ENCODE data around the gene GALNT13.

The GALNT13 gene

DNA sequence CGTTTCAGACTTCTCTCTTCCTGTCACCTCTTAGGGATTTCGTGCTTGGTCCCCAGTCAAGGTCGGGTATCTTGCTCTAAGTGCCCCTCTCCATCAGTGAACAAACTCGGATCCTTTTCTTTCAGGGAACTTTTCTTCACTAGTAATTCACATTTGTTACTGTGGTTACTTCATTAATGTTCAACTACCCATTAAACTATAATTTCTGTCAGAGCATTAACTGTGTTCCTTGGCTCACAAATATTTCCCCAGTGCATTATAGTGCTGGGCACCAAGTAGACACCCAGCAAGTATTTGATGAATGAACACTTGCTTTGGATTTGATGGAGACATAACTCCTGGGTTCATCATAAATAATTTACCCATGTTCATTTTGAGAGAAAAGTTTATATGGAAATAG is 617.1 kb downstream of the GALNT13 start:
- TF ChIP-seq POLR2AphosphoS5 (IDR thresholded peaks at IDR 0.05; ENCODE audit: low read depth, low read length) (no peak), FOXP2 (optimal IDR thresholded peaks at IDR 0.05; ENCODE audit: borderline replicate concordance, extremely low read depth, extremely low read length, insufficient read depth) (no peak), TAF1 (IDR thresholded peaks at IDR 0.05; ENCODE audit: borderline replicate concordance, insufficient read depth, low read length) (no peak), SIN3A (IDR thresholded peaks at IDR 0.05; ENCODE audit: borderline replicate concordance, insufficient read depth, low read length) (no peak)
- TF ChIP-seq, protein P1, sequence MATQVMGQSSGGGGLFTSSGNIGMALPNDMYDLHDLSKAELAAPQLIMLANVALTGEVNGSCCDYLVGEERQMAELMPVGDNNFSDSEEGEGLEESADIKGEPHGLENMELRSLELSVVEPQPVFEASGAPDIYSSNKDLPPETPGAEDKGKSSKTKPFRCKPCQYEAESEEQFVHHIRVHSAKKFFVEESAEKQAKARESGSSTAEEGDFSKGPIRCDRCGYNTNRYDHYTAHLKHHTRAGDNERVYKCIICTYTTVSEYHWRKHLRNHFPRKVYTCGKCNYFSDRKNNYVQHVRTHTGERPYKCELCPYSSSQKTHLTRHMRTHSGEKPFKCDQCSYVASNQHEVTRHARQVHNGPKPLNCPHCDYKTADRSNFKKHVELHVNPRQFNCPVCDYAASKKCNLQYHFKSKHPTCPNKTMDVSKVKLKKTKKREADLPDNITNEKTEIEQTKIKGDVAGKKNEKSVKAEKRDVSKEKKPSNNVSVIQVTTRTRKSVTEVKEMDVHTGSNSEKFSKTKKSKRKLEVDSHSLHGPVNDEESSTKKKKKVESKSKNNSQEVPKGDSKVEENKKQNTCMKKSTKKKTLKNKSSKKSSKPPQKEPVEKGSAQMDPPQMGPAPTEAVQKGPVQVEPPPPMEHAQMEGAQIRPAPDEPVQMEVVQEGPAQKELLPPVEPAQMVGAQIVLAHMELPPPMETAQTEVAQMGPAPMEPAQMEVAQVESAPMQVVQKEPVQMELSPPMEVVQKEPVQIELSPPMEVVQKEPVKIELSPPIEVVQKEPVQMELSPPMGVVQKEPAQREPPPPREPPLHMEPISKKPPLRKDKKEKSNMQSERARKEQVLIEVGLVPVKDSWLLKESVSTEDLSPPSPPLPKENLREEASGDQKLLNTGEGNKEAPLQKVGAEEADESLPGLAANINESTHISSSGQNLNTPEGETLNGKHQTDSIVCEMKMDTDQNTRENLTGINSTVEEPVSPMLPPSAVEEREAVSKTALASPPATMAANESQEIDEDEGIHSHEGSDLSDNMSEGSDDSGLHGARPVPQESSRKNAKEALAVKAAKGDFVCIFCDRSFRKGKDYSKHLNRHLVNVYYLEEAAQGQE (IDR thresholded peaks at IDR 0.05; ENCODE audit: insufficient read depth in 1 of 2, low read depth in 2 of 2, low read length in 2 of 2): no peak

DNA sequence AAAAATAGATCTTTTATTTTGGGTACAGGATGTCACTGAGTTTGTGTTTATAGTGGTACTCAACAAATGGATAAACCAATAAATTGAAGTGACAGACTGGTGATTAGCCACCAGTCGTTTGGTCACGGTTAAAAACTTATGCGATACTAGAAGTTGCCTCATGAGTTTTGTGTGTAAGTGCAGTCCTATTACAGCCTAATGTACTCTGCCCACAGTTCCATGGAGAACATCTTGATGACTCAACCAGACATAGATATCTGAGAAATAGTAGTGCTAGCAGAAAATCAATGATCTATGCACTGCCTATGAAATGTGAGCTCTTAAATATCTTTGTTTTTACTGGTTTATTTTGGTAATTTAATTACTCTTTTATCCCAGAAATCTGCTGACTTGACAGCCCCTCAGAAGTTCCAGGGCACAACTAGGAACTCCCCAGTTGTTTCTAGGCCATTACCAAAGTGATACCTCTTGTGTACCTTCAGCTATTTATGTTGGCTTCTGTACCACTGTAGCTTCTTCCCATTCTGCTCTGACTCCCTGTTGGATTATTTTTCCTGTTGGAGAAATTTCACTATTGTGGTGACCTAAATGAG is 617.6 kb downstream of the GALNT13 start:
- no peak for TF ChIP-seq FOXP2 (optimal IDR thresholded peaks at IDR 0.05; ENCODE audit: borderline replicate concordance, extremely low read depth, extremely low read length, insufficient read depth)
- no peak for TF ChIP-seq SIN3A (IDR thresholded peaks at IDR 0.05; ENCODE audit: borderline replicate concordance, insufficient read depth, low read length)
- TF ChIP-seq TAF1 (IDR thresholded peaks at IDR 0.05; ENCODE audit: borderline replicate concordance, insufficient read depth, low read length): no peak
- no peak for TF ChIP-seq POLR2AphosphoS5 (IDR thresholded peaks at IDR 0.05; ENCODE audit: low read depth, low read length)
- TF ChIP-seq, protein P1 (IDR thresholded peaks at IDR 0.05; ENCODE audit: insufficient read depth in 1 of 2, low read depth in 2 of 2, low read length in 2 of 2): no peak

DNA sequence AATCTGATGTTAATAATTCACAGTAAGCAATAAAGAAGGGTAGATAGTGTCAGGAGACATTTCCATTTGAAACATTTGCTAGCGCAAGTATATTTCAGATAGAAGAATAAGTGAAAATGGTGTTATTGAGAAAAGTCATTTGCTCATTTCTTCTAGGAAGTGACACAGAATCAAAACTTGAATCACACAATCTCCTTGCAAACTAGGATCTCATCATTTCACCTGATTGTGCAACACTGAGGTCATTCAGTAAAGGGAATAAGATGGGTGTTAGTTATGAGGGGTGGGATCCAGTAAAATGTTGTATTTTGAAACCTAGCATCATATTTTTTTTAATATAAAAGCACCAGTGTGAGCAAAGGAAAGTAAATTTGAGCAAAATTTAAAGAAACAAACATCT is 618.8 kb downstream of the GALNT13 start:
- TF ChIP-seq POLR2AphosphoS5 (IDR thresholded peaks at IDR 0.05; ENCODE audit: low read depth, low read length): no peak
- TF ChIP-seq FOXP2 (optimal IDR thresholded peaks at IDR 0.05; ENCODE audit: borderline replicate concordance, extremely low read depth, extremely low read length, insufficient read depth): no peak
- no peak for TF ChIP-seq SIN3A (IDR thresholded peaks at IDR 0.05; ENCODE audit: borderline replicate concordance, insufficient read depth, low read length)
- TF ChIP-seq, protein P1 (IDR thresholded peaks at IDR 0.05; ENCODE audit: insufficient read depth in 1 of 2, low read depth in 2 of 2, low read length in 2 of 2): no peak

DNA sequence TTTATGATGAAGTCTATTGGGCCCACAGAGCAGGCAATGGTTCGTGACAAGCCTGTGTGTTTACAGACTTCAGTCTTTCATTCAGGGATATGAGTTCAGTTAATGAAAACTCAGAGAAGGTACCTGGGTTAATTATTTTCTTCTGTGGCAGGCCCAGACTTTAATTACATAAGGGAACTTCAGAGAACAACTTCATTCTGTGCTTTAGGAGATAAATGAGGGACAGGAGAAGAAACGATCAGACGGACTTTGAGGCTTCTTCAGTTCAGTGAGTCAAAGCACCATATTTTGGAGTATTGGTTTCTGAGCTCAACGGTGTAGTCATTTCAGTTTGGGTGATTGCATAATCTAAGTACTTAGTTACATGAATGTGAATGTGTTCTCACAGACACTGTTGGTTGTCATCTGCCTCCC is 623.7 kb downstream of the GALNT13 start:
- no peak for TF ChIP-seq POLR2AphosphoS5 (IDR thresholded peaks at IDR 0.05; ENCODE audit: low read depth, low read length)
- TF ChIP-seq, protein P1 (IDR thresholded peaks at IDR 0.05; ENCODE audit: insufficient read depth in 1 of 2, low read depth in 2 of 2, low read length in 2 of 2): no peak
- TF ChIP-seq FOXP2 (optimal IDR thresholded peaks at IDR 0.05; ENCODE audit: borderline replicate concordance, extremely low read depth, extremely low read length, insufficient read depth): no peak
- no peak for TF ChIP-seq SIN3A (IDR thresholded peaks at IDR 0.05; ENCODE audit: borderline replicate concordance, insufficient read depth, low read length)
- no peak for TF ChIP-seq TAF1 (IDR thresholded peaks at IDR 0.05; ENCODE audit: borderline replicate concordance, insufficient read depth, low read length)

DNA sequence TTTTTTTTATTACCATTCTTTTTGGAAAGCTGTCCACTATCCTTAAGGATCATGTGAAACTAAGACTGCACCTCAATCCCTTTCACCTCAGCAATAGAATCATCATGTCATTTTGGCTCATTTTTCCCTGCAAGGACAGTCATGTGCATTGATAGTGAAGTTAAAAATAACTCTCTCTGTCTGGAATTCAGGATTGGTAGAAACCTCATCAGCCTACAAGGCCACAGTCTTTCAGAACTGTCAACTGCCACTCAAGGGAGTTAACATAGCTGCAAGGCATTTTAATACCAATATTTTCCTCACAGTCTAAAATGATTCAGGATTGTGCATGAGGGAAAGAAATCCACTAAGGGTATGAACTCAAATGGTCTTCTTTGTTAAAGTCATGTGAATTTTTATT is 625.3 kb downstream of the GALNT13 start:
- TF ChIP-seq, protein P1 (IDR thresholded peaks at IDR 0.05; ENCODE audit: insufficient read depth in 1 of 2, low read depth in 2 of 2, low read length in 2 of 2): no peak
- no peak for TF ChIP-seq TAF1 (IDR thresholded peaks at IDR 0.05; ENCODE audit: borderline replicate concordance, insufficient read depth, low read length)
- no peak for TF ChIP-seq FOXP2 (optimal IDR thresholded peaks at IDR 0.05; ENCODE audit: borderline replicate concordance, extremely low read depth, extremely low read length, insufficient read depth)
- no peak for TF ChIP-seq POLR2AphosphoS5 (IDR thresholded peaks at IDR 0.05; ENCODE audit: low read depth, low read length)
- no peak for TF ChIP-seq SIN3A (IDR thresholded peaks at IDR 0.05; ENCODE audit: borderline replicate concordance, insufficient read depth, low read length)

Measured in PFSK-1 (cell line).